MCF 10A (cell line): ENCODE measurements around the gene GATB. TPM values are rescaled to one million over a fixed set of nuclear protein-coding genes. Genes with fewer than 3 reads are reported as not detected.

ENCODE experiments used
- BruUV-seq: library from RNA; stranded (reverse); fragments of 400-500 nt; replicated peaks from 2 replicates; lab custom pipeline; 2021; lab: Mats Ljungman, UMichigan
- CTCF ChIA-PET: fragments of 300-600 bp; sonication (Branson Sonifier 250); formaldehyde crosslinking; extraction: SDS; loops from one replicate; lab custom pipeline; 2021; ENCODE audit warnings: antibody characterized with exemption, inconsistent platforms; lab: Yijun Ruan, JAX
- POLR2A ChIA-PET: fragments of 300-600, 350-650 bp; sonication (Branson Sonifier 250); formaldehyde crosslinking; extraction: SDS; loops from one replicate; lab custom pipeline; 2020; ENCODE audit warnings: antibody characterized with exemption, inconsistent platforms; lab: Yijun Ruan, JAX
- DNase-seq: peaks from one replicate; pipeline ENCODE4 v3.0.0-alpha.2; 2018; ENCODE audit not compliant: unreplicated experiment
- H3K27ac Mint-ChIP-seq: one replicate; pipeline ENCODE4 v1.8.0; 2022; ENCODE audit warnings: mild to moderate bottlenecking, low read depth, mixed read lengths; ENCODE audit not compliant: unreplicated experiment
- H3K27me3 Mint-ChIP-seq: one replicate; pipeline ENCODE4 v1.8.0; 2022; ENCODE audit warnings: mixed read lengths; ENCODE audit not compliant: insufficient read depth, unreplicated experiment
- H3K36me3 Mint-ChIP-seq: one replicate; pipeline ENCODE4 v1.8.0; 2022; ENCODE audit warnings: mild to moderate bottlenecking, moderate library complexity, mixed read lengths; ENCODE audit not compliant: insufficient read depth, unreplicated experiment
- H3K4me1 Mint-ChIP-seq: one replicate; pipeline ENCODE4 v1.8.0; 2022; ENCODE audit warnings: mixed read lengths; ENCODE audit not compliant: insufficient read depth, unreplicated experiment
- H3K4me3 Mint-ChIP-seq: one replicate; pipeline ENCODE4 v1.8.0; 2022; ENCODE audit warnings: mild to moderate bottlenecking, moderate library complexity, mixed read lengths; ENCODE audit not compliant: unreplicated experiment
- H3K9me3 Mint-ChIP-seq: one replicate; pipeline ENCODE4 v1.8.0; 2022; ENCODE audit warnings: mixed read lengths; ENCODE audit not compliant: unreplicated experiment
- CTCF ChIP-seq: fragments of 200-600 bp; IDR thresholded peaks from one replicate; pipeline ENCODE4 v1.8.0; 2022; ENCODE audit warnings: antibody characterized with exemption, mild to moderate bottlenecking; ENCODE audit not compliant: unreplicated experiment
- intact Hi-C: fragments of 100-400 bp; cut with micrococcal nuclease; formaldehyde crosslinking; loops from 2 replicates; pipeline ENCODE4 v1.14.1; 2022
- total RNA-seq: library from RNA; stranded (reverse); gene quantifications from 2 replicates; pipeline ENCODE4 v1.2.3, GENCODE V29; 2022

The GATB gene
- total RNA-seq, 1 experiment from 2014 or later = 17.8 TPM

- BruUV-seq = no TSS peak
- Mint-ChIP-seq H3K4me1 (no peaks in the 10 kb centered on the region), H3K27ac (no peak overlapping the region), H3K27me3 (peaks cover 14% of the 10 kb centered on the region), H3K4me3 (no peak overlapping the region), H3K9me3 (no peaks in the 10 kb centered on the region), H3K36me3 (no peaks in the 10 kb centered on the region)
- no peak for TF ChIP-seq CTCF
- ChIA-PET CTCF (interaction anchor here (0.7 kb wide), 1 partner anchor 20 kb away, joined by 3 read pairs; no protein-coding TSS in a partner anchor), POLR2A (interaction anchor here (0.7 to 1.0 kb wide), 2 partner anchors 608 to 632 kb away, joined by 3 to 4 read pairs; no protein-coding TSS in a partner anchor)
- intact Hi-C loops = no loop called here
- no peak for DNase-seq
These were observed 21.5 kb upstream of the GATB start for GRCh38 chr4:151782296-151782695.

- intact Hi-C loops = no loop called here
- Mint-ChIP-seq H3K36me3 (no peaks in the 10 kb centered on the region), H3K4me1 (no peaks in the 10 kb centered on the region), H3K4me3 (no peak overlapping the region), H3K9me3 (peaks cover 3% of the 10 kb centered on the region), H3K27ac (no peak overlapping the region), H3K27me3 (peaks cover 14% of the 10 kb centered on the region)
- no peak for DNase-seq
- no TSS peak for BruUV-seq
- POLR2A ChIA-PET = interaction anchor here (0.8 kb wide), 1 partner anchor 14 kb away, joined by 3 read pairs; no protein-coding TSS in a partner anchor
- CTCF ChIA-PET = interaction anchor here (0.6 kb wide), 1 partner anchor 23 kb away, joined by 4 read pairs; no protein-coding TSS in a partner anchor
- TF ChIP-seq CTCF = no peak
These were observed 20.2 kb upstream of the GATB start for GRCh38 chr4:151781026-151781425.

- no peak for TF ChIP-seq CTCF
- H3K27ac Mint-ChIP-seq = no peak overlapping the region
- peaks cover 22% of the 10 kb centered on the region for H3K27me3 Mint-ChIP-seq
- no peak for DNase-seq
- H3K36me3 Mint-ChIP-seq = no peaks in the 10 kb centered on the region
- H3K4me1 Mint-ChIP-seq = no peaks in the 10 kb centered on the region
- H3K9me3 Mint-ChIP-seq = peaks cover 15% of the 10 kb centered on the region
- ChIA-PET CTCF (no interaction called here), POLR2A (interaction anchor here (0.7 kb wide), 1 partner anchor 16 kb away, joined by 3 read pairs; no protein-coding TSS in a partner anchor)
- intact Hi-C loops = no loop called here
- no peak overlapping the region for H3K4me3 Mint-ChIP-seq
- no TSS peak for BruUV-seq
These were observed 16.7 kb upstream of the GATB start for GRCh38 chr4:151777471-151777870.

GRCh38 chr4:151774324-151774723 is 13.5 kb upstream of the GATB start:
- no peak for TF ChIP-seq CTCF

More at GRCh38 chr4:151774324-151774723, 13.5 kb upstream of the GATB start:
- H3K9me3 Mint-ChIP-seq = peaks cover 16% of the 10 kb centered on the region
- no peak overlapping the region for H3K4me3 Mint-ChIP-seq
- no peak overlapping the region for H3K27ac Mint-ChIP-seq
- POLR2A ChIA-PET = interaction anchor here (1.7 kb wide), 1 partner anchor 13 kb away, joined by 8 read pairs; the partner anchor contains the start of gene GATB
- CTCF ChIA-PET = no interaction called here
- H3K4me1 Mint-ChIP-seq = no peaks in the 10 kb centered on the region
- peaks cover 11% of the 10 kb centered on the region for H3K27me3 Mint-ChIP-seq
- no TSS peak for BruUV-seq
- no peak for DNase-seq
- no peaks in the 10 kb centered on the region for H3K36me3 Mint-ChIP-seq
- intact Hi-C loops = no loop called here
